ENCODE results near the gene TXLNA. TPM values are rescaled to one million over a fixed set of nuclear protein-coding genes. Genes with fewer than 3 reads are reported as not detected.

Gene TXLNA
- total RNA-seq, 4 donors from 2014 or later = 41.9 to 80.8 (median 49.0) TPM

GRCh38 chr1:32184650-32185049 is 5.2 kb downstream of the TXLNA start:
- no peak for TF ChIP-seq CTCF (IDR thresholded peaks at IDR 0.05)
- no peak for ATAC-seq (ENCODE audit: low FRiP score)
- DNase-seq (ENCODE audit: low spot score) = no peak

GRCh38 chr1:32186077-32186476 is 6.6 kb downstream of the TXLNA start:
- DNase-seq (ENCODE audit: low spot score) = no peak
- no peak for ATAC-seq (ENCODE audit: low FRiP score)
- TF ChIP-seq CTCF (IDR thresholded peaks at IDR 0.05) = no peak

- TF ChIP-seq CTCF (IDR thresholded peaks at IDR 0.05) = no peak
- no peak for DNase-seq (ENCODE audit: low spot score)
Observed at GRCh38 chr1:32186491-32186890, 7.0 kb downstream of the TXLNA start.

GRCh38 chr1:32187850-32188249 is 8.4 kb downstream of the TXLNA start:
- no peak for TF ChIP-seq CTCF (IDR thresholded peaks at IDR 0.05)
- ATAC-seq (ENCODE audit: low FRiP score) = no peak
- DNase-seq (ENCODE audit: low spot score) = peak; percentile 7

More at GRCh38 chr1:32186491-32186890, 7.0 kb downstream of the TXLNA start:
- no peak for ATAC-seq (ENCODE audit: low FRiP score)

GRCh38 chr1:32192220-32192948 is 12.9 kb downstream of the TXLNA start:
- DNase-seq (ENCODE audit: low spot score) = no peak
- TF ChIP-seq CTCF (IDR thresholded peaks at IDR 0.05) = no peak
- no peak for ATAC-seq (ENCODE audit: low FRiP score)

GRCh38 chr1:32194984-32195383 is 15.5 kb downstream of the TXLNA start:
- no peak for DNase-seq (ENCODE audit: low spot score)
- no peak for TF ChIP-seq CTCF (IDR thresholded peaks at IDR 0.05)
- ATAC-seq (ENCODE audit: low FRiP score) = no peak

- ATAC-seq (ENCODE audit: low FRiP score) (no peak), DNase-seq (ENCODE audit: low spot score) (no peak)
- TF ChIP-seq CTCF (IDR thresholded peaks at IDR 0.05) = no peak
Observed at GRCh38 chr1:32195531-32195930, 16.1 kb downstream of the TXLNA start.

All from omental fat pad (tissue), 4 donors.